Measurements from ENCODE around the gene RASGRF2.

RASGRF2 gene

DNA sequence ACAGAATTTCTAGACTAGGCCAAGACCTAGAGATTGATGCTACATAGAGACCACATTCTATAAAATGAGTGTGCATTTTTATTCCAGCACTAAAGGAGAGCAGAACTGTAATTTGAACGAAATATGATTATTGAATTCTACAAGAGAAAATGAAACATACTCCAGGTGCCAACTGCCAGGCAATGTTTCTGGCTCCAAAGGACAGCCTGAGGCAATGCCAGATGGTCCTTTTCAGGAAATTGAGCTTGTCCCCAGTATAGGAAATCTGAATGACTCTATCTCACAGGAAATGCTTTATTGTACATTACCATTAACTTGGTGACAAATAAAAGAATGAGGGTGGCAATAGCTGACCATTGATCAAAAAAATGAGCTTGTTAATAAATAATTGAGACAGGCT lies 28.8 kb upstream of the RASGRF2 start:
- no peak for DNase-seq (ENCODE audit: low read depth)
- TF ChIP-seq CTCF (conservative IDR thresholded peaks at IDR 0.05; ENCODE audit: low read length): no peak
- H3K4me3 ChIP-seq (ENCODE audit: low read length): no peak overlapping the region

DNA sequence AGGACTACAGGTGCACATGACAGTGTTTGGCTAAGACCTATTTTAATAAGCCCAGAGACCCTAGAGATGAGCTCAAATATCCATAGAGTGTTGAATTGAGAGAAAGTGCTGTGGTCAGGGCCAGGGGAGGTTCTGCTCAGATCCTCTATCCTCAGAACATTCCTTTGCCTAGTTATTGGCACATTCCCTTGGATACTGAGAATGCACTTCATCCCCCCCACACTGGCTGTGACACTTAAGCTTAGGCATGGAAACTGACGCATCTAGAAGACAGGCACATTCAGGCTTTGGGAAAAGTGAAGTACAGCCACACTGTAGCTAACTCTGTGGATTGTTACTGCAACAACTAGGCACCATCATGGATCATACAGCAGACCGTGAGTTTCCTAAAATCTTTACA lies 27.1 kb upstream of the RASGRF2 start:
- TF ChIP-seq CTCF (conservative IDR thresholded peaks at IDR 0.05; ENCODE audit: low read length): no peak
- no peak overlapping the region for H3K4me3 ChIP-seq (ENCODE audit: low read length)
- DNase-seq (ENCODE audit: low read depth): peak; percentile 19

- no peak overlapping the region for H3K4me3 ChIP-seq (ENCODE audit: low read length)
- no peak for DNase-seq (ENCODE audit: low read depth)
- no peak for TF ChIP-seq CTCF (conservative IDR thresholded peaks at IDR 0.05; ENCODE audit: low read length)
Measured at GRCh38 chr5:80934751-80935150, 25.4 kb upstream of the RASGRF2 start.

GRCh38 chr5:80935811-80936385 lies 24.3 kb upstream of the RASGRF2 start:
- TF ChIP-seq CTCF (conservative IDR thresholded peaks at IDR 0.05; ENCODE audit: low read length): no peak
- no peak overlapping the region for H3K4me3 ChIP-seq (ENCODE audit: low read length)
- DNase-seq (ENCODE audit: low read depth): no peak

- no peak overlapping the region for H3K4me3 ChIP-seq (ENCODE audit: low read length)
- no peak for TF ChIP-seq CTCF (conservative IDR thresholded peaks at IDR 0.05; ENCODE audit: low read length)
- no peak for DNase-seq (ENCODE audit: low read depth)
Measured at GRCh38 chr5:80936881-80937280, 23.3 kb upstream of the RASGRF2 start.

DNA sequence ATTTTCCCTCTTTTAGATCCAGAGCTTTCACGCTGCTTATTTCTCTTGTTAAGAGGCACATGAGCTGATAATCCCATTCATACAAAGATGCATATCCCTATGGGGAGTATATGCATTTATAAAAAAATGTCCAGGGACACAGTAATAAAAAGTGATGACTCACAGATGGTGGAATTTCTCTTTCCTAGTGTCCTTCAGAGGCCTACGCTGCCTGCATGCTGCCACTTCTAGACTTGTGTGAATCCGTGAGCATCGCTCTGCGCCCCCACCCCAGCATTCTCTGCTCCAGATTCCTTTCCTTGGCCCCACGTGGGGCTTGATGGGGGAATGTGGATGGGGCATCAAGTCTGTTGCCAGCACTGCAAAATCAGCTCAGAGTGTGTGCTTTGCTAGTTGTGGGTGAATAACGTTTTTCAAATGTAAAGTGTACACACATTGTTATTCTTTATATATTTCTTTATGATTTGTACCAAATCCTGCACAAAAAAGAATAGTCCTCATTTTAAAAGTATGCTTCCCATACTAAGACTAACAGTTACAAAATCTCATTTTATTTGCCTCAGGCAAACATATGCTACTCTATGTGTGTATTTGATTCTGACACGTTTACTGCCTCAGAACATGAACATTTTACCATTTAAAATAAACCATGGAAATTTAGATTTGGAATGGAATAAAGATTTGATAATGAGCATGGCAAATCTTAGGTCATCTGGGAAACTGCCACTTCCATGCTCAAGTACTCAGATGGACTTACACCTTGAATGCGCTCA lies 22.4 kb upstream of the RASGRF2 start:
- H3K4me3 ChIP-seq (ENCODE audit: low read length): no peak overlapping the region
- DNase-seq (ENCODE audit: low read depth): no peak
- TF ChIP-seq CTCF (conservative IDR thresholded peaks at IDR 0.05; ENCODE audit: low read length): no peak

- H3K4me3 ChIP-seq (ENCODE audit: low read length): no peak overlapping the region
- DNase-seq (ENCODE audit: low read depth): no peak
- no peak for TF ChIP-seq CTCF (conservative IDR thresholded peaks at IDR 0.05; ENCODE audit: low read length)
Measured at GRCh38 chr5:80941496-80941895, 18.7 kb upstream of the RASGRF2 start.
